Measurements from ENCODE around the gene APOA5. TPM values are rescaled to one million over a fixed set of nuclear protein-coding genes. Genes with fewer than 3 reads are reported as not detected.
A peak's percentile ranks its signal among the peaks of the same experiment; 100 is the strongest.

Gene APOA5
- total RNA-seq, 2 experiments from 2014 or later = not detected

DNA sequence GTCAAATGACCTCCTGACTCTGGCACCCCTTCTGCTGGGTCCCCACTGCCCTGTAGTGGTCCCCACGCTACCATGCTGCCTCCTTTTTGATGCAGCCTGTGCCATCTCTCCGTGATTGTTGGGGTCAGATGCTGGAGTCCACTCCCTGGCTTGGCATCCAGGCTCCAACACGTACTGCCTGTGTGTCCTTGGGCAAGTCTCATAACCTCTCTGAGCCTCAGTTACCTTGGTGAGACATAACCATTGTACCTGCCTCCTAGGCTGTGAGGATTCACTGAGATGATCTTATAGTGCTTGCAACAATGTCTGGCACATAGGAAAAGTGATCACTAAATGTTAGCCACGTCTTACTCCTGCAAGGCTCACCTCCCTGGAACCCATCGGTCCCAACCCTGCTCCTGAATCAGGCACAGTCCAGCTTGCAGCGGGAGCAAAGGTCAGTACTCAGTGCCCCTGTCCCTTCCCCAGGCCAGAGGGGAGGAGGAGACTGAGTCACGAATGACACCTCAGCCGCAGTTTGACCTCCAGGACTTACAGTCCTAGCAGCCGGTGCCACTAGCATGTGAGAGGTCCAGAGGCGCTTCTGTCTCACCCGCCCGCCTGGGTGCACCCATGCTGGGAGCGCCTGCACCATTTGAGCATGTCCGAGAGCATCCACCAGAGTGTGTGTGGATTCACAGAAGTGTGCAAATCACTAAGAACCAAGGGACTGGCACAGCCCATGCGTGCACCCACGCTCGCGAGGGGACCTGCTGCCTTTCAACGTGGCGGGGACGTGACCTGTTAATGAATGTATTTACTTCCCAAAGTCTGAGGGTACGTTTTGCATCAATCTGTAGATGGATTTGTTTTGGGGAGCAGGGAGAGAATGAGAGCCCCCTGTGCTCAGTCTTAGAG, 34.4 kb upstream of the APOA5 start:
- ChIA-PET POLR2A (no interaction called here), CTCF (interaction anchor here (0.9 to 1.2 kb wide), 2 partner anchors 10 to 280 kb away, joined by 3 to 4 read pairs; no protein-coding TSS in a partner anchor)
- Mint-ChIP-seq H3K4me1 (ENCODE audit: low read depth) (no peaks in the 10 kb centered on the region), H3K4me3 (no peak overlapping the region), H3K27me3 (ENCODE audit: low read depth) (no peaks in the 10 kb centered on the region), H3K9me3 (ENCODE audit: insufficient read depth) (no peaks in the 10 kb centered on the region), H3K36me3 (ENCODE audit: low read depth) (no peaks in the 10 kb centered on the region), H3K27ac (no peak overlapping the region)
- ATAC-seq (peak; percentile 14), DNase-seq (no peak)

DNA sequence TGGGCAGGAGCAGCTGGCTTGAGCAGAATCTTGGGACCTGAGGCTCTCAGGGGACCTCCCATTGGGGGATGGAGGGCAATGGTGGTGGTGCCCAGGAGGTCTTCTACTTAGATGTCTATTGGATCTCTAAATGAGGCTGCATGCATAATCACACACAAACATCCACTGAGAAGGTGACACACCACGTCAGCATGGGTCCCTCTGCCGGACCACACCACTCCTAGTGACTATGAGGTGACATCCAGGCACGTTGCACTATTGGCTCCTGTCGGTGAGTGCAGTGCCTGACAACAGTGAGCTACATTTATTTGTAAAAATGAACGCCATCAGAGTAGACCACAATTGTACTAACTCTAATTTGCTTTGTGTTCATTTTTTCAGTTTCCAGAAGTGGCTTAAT, 33.8 kb upstream of the APOA5 start:
- DNase-seq (no peak), ATAC-seq (no peak)
- Mint-ChIP-seq H3K4me1 (ENCODE audit: low read depth) (no peaks in the 10 kb centered on the region), H3K27ac (no peak overlapping the region), H3K27me3 (ENCODE audit: low read depth) (no peaks in the 10 kb centered on the region), H3K4me3 (no peak overlapping the region), H3K9me3 (ENCODE audit: insufficient read depth) (no peaks in the 10 kb centered on the region), H3K36me3 (ENCODE audit: low read depth) (no peaks in the 10 kb centered on the region)
- ChIA-PET CTCF (interaction anchor here (1.2 kb wide), 1 partner anchor 281 kb away, joined by 4 read pairs; no protein-coding TSS in a partner anchor), POLR2A (no interaction called here)

DNA sequence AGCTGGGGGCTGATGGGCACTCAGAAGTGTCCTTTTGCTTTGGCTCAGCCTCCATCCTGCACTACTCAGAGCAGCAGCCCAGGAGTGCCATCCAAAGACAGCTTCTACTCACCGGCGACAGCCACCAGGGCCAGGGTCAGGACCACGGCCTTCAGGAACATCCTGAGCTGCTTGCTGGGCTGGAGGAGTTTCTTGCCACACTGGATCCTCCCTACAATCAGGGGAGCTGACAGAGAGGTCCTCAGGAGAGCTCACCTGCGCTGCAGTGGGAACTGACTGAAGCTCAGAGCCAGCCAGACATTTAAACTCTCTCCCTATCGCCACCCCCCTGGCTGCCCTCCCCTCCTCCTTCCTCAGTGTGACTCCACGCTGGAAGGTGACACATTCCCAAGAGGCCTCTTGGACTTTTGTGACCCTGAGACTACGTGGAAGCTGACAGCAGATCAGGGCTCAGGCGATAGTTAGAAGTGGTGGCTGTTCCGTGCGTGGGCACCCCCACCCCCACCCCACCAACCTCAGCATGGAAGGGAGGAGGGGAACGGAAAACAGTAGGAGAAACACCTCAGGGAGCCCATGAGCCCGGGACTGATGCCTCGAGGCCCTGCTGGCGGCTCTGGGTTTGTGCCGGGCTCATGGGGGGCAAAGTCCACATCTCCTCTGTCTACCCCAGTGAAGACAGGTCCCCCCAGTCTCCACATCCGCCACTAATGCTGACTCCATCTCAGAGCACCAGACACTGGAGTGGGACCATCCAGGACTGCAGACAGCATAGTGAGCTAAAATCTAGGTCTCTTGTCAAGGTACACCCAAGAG, 31.6 kb upstream of the APOA5 start, which contains the start of gene APOA4:
Gene APOA4 (minus strand): TSS at position 274 of the 813 bp plus-strand sequence. CDS start 113 bp downstream, at position 161.
- ATAC-seq (no peak), DNase-seq (no peak)
- H3K4me3 Mint-ChIP-seq = no peak within 1 kb of the TSS
- ChIA-PET CTCF (interaction anchor here (2.1 to 3.2 kb wide), 2 partner anchors 13 to 33 kb away, joined by 7 to 16 read pairs; partner anchors contain the start of gene APOA5), POLR2A (no interaction called here)
- H3K4me1 Mint-ChIP-seq (ENCODE audit: low read depth) = no peaks in the 10 kb centered on the region
- no peaks in the 10 kb centered on the region for H3K9me3 Mint-ChIP-seq (ENCODE audit: insufficient read depth)
- no peaks in the 10 kb centered on the region for H3K27me3 Mint-ChIP-seq (ENCODE audit: low read depth)
- no peaks in the 10 kb centered on the region for H3K36me3 Mint-ChIP-seq (ENCODE audit: low read depth)
- no peak within 1 kb of the TSS for H3K27ac Mint-ChIP-seq

DNA sequence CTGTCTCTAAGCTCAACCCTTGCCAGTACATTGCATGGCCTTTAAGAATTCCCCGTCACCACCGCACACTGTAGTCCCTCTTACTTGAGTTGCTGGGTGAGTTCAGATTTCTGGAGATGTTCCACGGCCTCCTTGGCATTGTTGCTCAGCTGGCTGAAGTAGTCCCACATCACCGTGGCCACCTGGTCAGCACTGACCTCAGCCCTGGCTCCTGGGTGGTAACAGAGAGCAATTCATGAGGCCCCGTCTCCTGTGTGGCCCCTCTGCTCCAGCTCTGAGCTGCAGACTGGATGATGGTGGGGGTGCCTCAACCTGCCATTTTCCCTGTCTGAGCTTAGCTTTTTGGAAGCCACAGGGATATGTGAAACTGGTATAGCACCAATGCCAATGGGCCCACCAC, 30.9 kb upstream of the APOA5 start:
- no peaks in the 10 kb centered on the region for H3K36me3 Mint-ChIP-seq (ENCODE audit: low read depth)
- H3K27ac Mint-ChIP-seq = no peak overlapping the region
- CTCF ChIA-PET = interaction anchor here (2.1 to 3.2 kb wide), 2 partner anchors 13 to 32 kb away, joined by 7 to 16 read pairs; partner anchors contain the start of gene APOA5
- POLR2A ChIA-PET = no interaction called here
- no peak overlapping the region for H3K4me3 Mint-ChIP-seq
- no peak for ATAC-seq
- H3K9me3 Mint-ChIP-seq (ENCODE audit: insufficient read depth) = no peaks in the 10 kb centered on the region
- no peaks in the 10 kb centered on the region for H3K4me1 Mint-ChIP-seq (ENCODE audit: low read depth)
- no peaks in the 10 kb centered on the region for H3K27me3 Mint-ChIP-seq (ENCODE audit: low read depth)
- DNase-seq = no peak

DNA sequence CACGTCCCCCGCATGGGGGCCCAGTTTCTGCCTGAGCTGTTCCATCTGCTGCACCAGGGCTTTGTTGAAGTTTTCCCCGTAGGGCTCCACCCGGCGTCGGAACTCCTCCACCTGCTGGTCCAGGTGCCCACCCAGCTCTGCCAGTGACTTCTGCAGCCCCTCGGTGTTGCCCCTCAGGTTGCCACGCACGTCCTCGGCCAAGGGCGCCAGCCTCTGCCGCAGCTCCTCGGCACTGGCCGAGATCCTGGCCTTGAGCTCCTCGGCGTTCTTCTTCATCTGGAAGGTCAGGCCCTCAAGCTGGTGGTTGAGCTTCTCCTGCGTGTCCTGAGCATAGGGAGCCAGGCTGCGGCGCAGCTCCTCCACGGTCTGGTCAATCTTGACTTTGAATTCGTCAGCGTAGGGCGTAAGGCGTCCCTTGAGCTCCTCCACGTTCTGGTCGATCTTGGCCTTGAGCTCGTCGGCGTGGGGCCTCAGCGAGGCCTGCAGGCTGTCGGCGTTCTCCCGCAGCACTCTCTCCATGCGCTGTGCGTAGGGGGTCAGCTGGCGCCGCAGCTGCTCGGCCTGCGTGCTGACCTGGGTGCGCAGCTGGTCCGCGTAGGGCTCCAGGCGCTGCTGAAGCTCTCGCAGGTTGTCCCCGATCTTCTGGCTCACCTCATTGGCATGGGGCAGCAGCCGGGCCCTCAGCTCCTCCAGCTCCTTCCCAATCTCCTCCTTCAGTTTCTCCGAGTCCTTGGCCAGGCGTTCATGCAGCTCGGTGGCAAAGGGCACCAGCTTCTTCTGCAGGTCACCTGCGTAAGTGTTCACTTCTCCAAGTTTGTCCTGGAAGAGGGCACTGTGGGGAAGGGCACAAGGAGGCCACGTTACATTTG, 29.6 kb upstream of the APOA5 start:
- no peaks in the 10 kb centered on the region for H3K27me3 Mint-ChIP-seq (ENCODE audit: low read depth)
- ChIA-PET CTCF (interaction anchor here (1.5 to 1.6 kb wide), 2 partner anchors 15 to 30 kb away, joined by 5 to 9 read pairs; partner anchors contain the start of gene APOA5), POLR2A (no interaction called here)
- no peak overlapping the region for H3K27ac Mint-ChIP-seq
- no peak overlapping the region for H3K4me3 Mint-ChIP-seq
- H3K9me3 Mint-ChIP-seq (ENCODE audit: insufficient read depth) = no peaks in the 10 kb centered on the region
- H3K36me3 Mint-ChIP-seq (ENCODE audit: low read depth) = no peaks in the 10 kb centered on the region
- no peak for ATAC-seq
- DNase-seq = no peak
- H3K4me1 Mint-ChIP-seq (ENCODE audit: low read depth) = no peaks in the 10 kb centered on the region

DNA sequence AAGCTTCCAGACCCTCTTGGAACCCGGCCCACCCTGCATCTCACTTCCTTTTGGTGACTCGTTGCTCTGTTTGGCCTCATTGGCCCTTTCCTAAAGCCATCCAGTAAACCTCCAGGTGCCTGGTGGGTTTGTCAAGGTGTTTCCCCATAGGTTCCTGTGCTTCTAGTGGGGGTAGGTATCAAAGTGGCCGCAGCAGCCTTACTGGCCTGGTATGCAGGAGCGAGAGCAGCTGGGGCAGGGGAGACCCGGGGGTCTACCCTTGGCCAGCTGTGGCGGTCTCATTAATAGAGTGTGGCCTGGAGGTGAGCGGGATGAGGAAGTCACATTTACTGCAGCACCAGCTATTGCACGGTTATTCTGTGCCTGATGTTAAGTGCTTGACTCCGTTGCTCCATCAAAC, 27.4 kb upstream of the APOA5 start:
- no peaks in the 10 kb centered on the region for H3K27me3 Mint-ChIP-seq (ENCODE audit: low read depth)
- H3K9me3 Mint-ChIP-seq (ENCODE audit: insufficient read depth) = no peaks in the 10 kb centered on the region
- no peak overlapping the region for H3K27ac Mint-ChIP-seq
- H3K4me1 Mint-ChIP-seq (ENCODE audit: low read depth) = no peaks in the 10 kb centered on the region
- ChIA-PET CTCF (interaction anchor here (1.1 to 1.8 kb wide), 2 partner anchors 17 to 28 kb away, joined by 4 to 8 read pairs; partner anchors contain the start of gene APOA5), POLR2A (no interaction called here)
- no peak for DNase-seq
- no peak for ATAC-seq
- H3K4me3 Mint-ChIP-seq = no peak overlapping the region
- H3K36me3 Mint-ChIP-seq (ENCODE audit: low read depth) = no peaks in the 10 kb centered on the region

DNA sequence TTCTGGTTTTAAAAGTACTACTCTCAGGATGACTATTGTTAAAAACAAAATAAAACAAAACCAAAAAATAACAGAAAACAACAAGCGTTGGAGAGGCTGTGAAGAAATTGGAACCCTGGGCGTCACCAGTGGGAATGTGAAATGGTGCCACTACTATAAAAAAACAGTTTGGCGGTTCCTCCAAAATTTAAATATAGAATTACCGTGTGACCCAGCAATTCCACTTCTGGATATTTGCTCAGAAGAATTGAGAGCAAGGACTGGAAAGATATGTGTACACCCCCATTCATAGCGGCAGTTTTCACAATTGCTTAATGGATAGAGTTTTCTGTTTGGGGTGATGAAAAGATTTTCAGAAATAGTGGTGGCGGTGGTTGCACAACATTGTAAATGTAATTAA, 22.8 kb upstream of the APOA5 start:
- no peak for DNase-seq
- Mint-ChIP-seq H3K9me3 (ENCODE audit: insufficient read depth) (no peaks in the 10 kb centered on the region), H3K27me3 (ENCODE audit: low read depth) (no peaks in the 10 kb centered on the region), H3K4me3 (no peak overlapping the region), H3K36me3 (ENCODE audit: low read depth) (no peaks in the 10 kb centered on the region), H3K4me1 (ENCODE audit: low read depth) (no peaks in the 10 kb centered on the region), H3K27ac (no peak overlapping the region)
- ATAC-seq = no peak
- CTCF ChIA-PET = no interaction called here
- POLR2A ChIA-PET = no interaction called here

DNA sequence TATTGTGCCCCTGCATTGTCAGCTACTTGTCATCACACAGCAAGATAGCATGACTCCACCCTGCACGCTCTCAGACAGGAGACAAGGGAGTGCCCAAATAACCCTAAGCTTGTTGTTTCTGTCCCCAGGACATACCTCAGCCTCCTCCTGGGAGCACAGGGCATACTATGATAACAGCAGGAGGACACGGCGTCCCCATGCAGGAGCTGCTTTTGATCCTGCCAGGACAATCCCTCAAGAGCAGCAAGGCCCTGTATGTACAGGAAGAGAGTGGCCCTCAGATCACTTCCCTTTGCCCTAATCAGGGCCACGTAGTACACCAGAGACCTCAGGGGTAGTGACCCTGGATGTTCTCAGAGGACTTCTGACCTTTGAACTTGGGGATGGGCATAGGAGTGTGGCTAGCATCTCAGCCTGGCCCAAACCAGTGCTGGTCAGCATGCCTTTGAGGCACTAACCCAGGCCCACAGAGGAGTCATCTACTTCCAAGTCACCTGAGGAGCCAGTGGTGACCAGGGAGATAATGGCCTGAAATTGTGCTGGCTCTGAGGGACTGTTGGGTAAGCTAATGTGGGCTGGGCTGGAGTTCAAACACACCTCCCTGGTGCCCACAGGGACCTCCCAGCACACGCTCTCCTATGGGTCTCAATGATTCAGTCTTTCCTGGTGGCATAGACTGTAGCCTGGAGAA, 22.2 kb upstream of the APOA5 start:
- POLR2A ChIA-PET = interaction anchor here (1.2 kb wide), 1 partner anchor 9 kb away, joined by 3 read pairs; no protein-coding TSS in a partner anchor
- H3K4me3 Mint-ChIP-seq = no peak overlapping the region
- H3K4me1 Mint-ChIP-seq (ENCODE audit: low read depth) = no peaks in the 10 kb centered on the region
- peaks cover 3% of the 10 kb centered on the region for H3K27me3 Mint-ChIP-seq (ENCODE audit: low read depth)
- ATAC-seq (no peak), DNase-seq (no peak)
- H3K36me3 Mint-ChIP-seq (ENCODE audit: low read depth) = no peaks in the 10 kb centered on the region
- CTCF ChIA-PET = interaction anchor here (0.9 to 2.3 kb wide), 4 partner anchors 22 to 292 kb away, joined by 3 to 24 read pairs (median 4); no protein-coding TSS in a partner anchor
- H3K27ac Mint-ChIP-seq = no peak overlapping the region
- no peaks in the 10 kb centered on the region for H3K9me3 Mint-ChIP-seq (ENCODE audit: insufficient read depth)

DNA sequence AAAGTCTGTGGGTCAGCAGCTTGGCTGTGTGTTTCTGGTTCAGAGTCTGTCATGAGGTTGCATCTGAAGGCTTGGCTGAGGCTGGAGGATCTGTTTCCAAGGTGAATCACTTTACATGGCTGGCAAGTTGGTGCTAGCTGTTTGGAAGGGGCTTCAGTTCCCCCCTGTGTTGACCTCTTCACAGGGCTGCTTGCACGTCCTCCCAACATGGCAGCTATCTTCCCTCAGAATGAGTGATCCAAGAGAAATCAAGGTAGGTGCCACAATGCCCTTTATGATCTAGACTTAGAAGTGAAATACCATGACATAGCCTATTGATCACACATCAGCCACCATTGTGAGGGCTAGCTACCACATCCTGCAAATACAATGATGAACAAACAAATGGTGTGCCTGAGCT, 21.5 kb upstream of the APOA5 start:
- ATAC-seq (no peak), DNase-seq (no peak)
- H3K4me3 Mint-ChIP-seq = no peak overlapping the region
- H3K27ac Mint-ChIP-seq = no peak overlapping the region
- H3K9me3 Mint-ChIP-seq (ENCODE audit: insufficient read depth) = no peaks in the 10 kb centered on the region
- POLR2A ChIA-PET = interaction anchor here (1.2 kb wide), 1 partner anchor 9 kb away, joined by 3 read pairs; no protein-coding TSS in a partner anchor
- no peaks in the 10 kb centered on the region for H3K4me1 Mint-ChIP-seq (ENCODE audit: low read depth)
- CTCF ChIA-PET = interaction anchor here (0.8 to 2.3 kb wide), 6 partner anchors 22 to 293 kb away, joined by 3 to 24 read pairs (median 4); partner anchors contain the start of gene APOA5
- H3K27me3 Mint-ChIP-seq (ENCODE audit: low read depth) = peaks cover 4% of the 10 kb centered on the region
- H3K36me3 Mint-ChIP-seq (ENCODE audit: low read depth) = no peaks in the 10 kb centered on the region

DNA sequence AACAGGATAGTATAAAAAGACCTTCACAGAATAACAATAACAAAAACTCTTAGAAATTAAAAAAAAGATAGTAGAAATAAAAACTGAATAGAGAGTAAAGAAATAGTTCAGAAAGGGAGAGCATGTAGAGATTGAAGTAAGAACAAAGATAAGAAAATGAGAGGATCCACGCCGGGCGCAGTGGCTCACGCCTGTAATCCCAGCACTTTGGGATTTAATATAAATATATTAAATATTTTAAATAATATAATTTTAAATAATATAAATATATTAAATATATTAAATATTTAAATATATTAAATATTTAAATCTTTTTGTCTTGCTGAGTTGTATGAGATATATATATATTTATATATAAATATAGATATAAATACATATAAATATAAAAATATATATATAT, 20.4 kb upstream of the APOA5 start:
- Mint-ChIP-seq H3K4me1 (ENCODE audit: low read depth) (no peaks in the 10 kb centered on the region), H3K36me3 (ENCODE audit: low read depth) (no peaks in the 10 kb centered on the region), H3K27ac (no peak overlapping the region), H3K9me3 (ENCODE audit: insufficient read depth) (no peaks in the 10 kb centered on the region), H3K27me3 (ENCODE audit: low read depth) (peaks cover 9% of the 10 kb centered on the region), H3K4me3 (no peak overlapping the region)
- DNase-seq (no peak), ATAC-seq (no peak)
- POLR2A ChIA-PET = interaction anchor here (0.7 kb wide), 1 partner anchor 332 kb away, joined by 4 read pairs; no protein-coding TSS in a partner anchor
- CTCF ChIA-PET = interaction anchor here (1.4 to 2.3 kb wide), 2 partner anchors 21 to 24 kb away, joined by 9 to 24 read pairs; partner anchors contain the start of gene APOA5
